A549 (cell line): Measurements from ENCODE around the gene SHANK2. TPM values are rescaled to one million over a fixed set of nuclear protein-coding genes. Genes with fewer than 3 reads are reported as not detected.

Experiments
- ATAC-seq, 2 experiments: fragments of 200-7000 bp in 1 of 2; fragments of >200 bp in 1 of 2; cut with Nextera tagmentation in 1 of 2; cut with Tn5 transposase in 1 of 2; 3 replicates each; pipeline versions ENCODE4 v1.8.0 to v1.9.1; 2018 to 2020; ENCODE audit warnings: mild to moderate bottlenecking in 1 of 2, moderate library complexity in 1 of 2
- CTCF ChIA-PET: fragments of 300-600 bp; sonication (Branson Sonifier 250); formaldehyde crosslinking; extraction: SDS; loops from one replicate; lab custom pipeline; 2021; ENCODE audit warnings: antibody characterized with exemption, inconsistent platforms; lab: Yijun Ruan, JAX
- POLR2A ChIA-PET: fragments of 350-600 bp; formaldehyde crosslinking; extraction: SDS; loops from one replicate; lab custom pipeline; 2021; ENCODE audit warnings: antibody characterized with exemption, inconsistent platforms; lab: Yijun Ruan, JAX
- DNase-seq, 2 experiments: peaks; one replicate each; pipeline versions ENCODE4 v3.0.0 to v3.0.0-alpha.2; 2011 to 2016; ENCODE audit warnings: low read depth in 1 of 2, low spot score in 1 of 2
- FAIRE-seq: peaks from 2 replicates; lab custom pipeline; 2011; peaks lifted over from hg19 to GRCh38; lab: Jason Lieb, UNC
- H3K27ac ChIP-seq, 2 experiments: fragments of >200 bp; sonication (Bioruptor Twin); formaldehyde crosslinking; 3 replicates each; pipeline ENCODE4 v1.5.1; 2016 to 2017
- H3K4me1 ChIP-seq: fragments of >200 bp; sonication (Bioruptor Twin); formaldehyde crosslinking; 3 replicates; pipeline ENCODE4 v1.6.1; 2016
- H3K4me2 ChIP-seq: fragments of >200 bp; sonication (Bioruptor Twin); formaldehyde crosslinking; 3 replicates; pipeline ENCODE4 v1.6.1; 2016
- H3K4me3 ChIP-seq: fragments of >200 bp; sonication (Bioruptor Twin); formaldehyde crosslinking; 3 replicates; pipeline ENCODE4 v1.5.1; 2016
- H3K9me3 ChIP-seq: fragments of >200 bp; sonication (Bioruptor Twin); formaldehyde crosslinking; 3 replicates; pipeline ENCODE4 v1.6.1; 2016
- BCL3 ChIP-seq: fragments of >200 bp; sonication (Bioruptor Twin); formaldehyde crosslinking; IDR thresholded peaks from 3 replicates; pipeline ENCODE4 v1.6.1; 2016
- BHLHE40 ChIP-seq: IDR thresholded peaks from 2 replicates; pipeline ENCODE4 v1.6.1; 2012; ENCODE audit warnings: low read depth, low read length, inconsistent platforms
- CBX2 ChIP-seq: fragments of 200-600 bp; sonication (generic); IDR thresholded peaks from 2 replicates; pipeline ENCODE4 v1.6.1; 2016; ENCODE audit warnings: low read depth, mild to moderate bottlenecking, borderline replicate concordance
- CEBPB ChIP-seq, 2 experiments: fragments of >200 bp in 1 of 2; sonication (Bioruptor Twin) in 1 of 2; formaldehyde crosslinking in 1 of 2; IDR thresholded peaks; 2 replicates each; pipeline ENCODE4 v1.6.1; 2012 to 2016
- EHMT2 ChIP-seq: fragments of 200-600 bp; sonication (generic); IDR thresholded peaks from 2 replicates; pipeline ENCODE4 v1.6.1; 2016; ENCODE audit warnings: antibody characterized with exemption, low read depth, mild to moderate bottlenecking, moderate library complexity
- EP300 ChIP-seq, 2 experiments: fragments of >200 bp; sonication (Bioruptor Twin); formaldehyde crosslinking; IDR thresholded peaks; 2 replicates in 1 of 2; 3 replicates in 1 of 2; pipeline ENCODE4 v1.6.1; 2016 to 2017
- ESRRA ChIP-seq: fragments of 150-350 bp; IDR thresholded peaks from 2 replicates; pipeline ENCODE4 v1.6.1; 2014; ENCODE audit warnings: mild to moderate bottlenecking, low read length, borderline replicate concordance
- HMGXB4 ChIP-seq: fragments of 250-450 bp; sonication (Bioruptor Pico); IDR thresholded peaks from 2 replicates; pipeline ENCODE4 v1.5.0; 2021; ENCODE audit warnings: mild to moderate bottlenecking, moderate library complexity, borderline replicate concordance
- HOXA7 ChIP-seq: fragments of 250-450 bp; sonication (Bioruptor Pico); IDR thresholded peaks from 2 replicates; pipeline ENCODE4 v1.5.0; 2020; ENCODE audit warnings: mild to moderate bottlenecking, moderate library complexity
- JUNB ChIP-seq: fragments of >200 bp; sonication (Bioruptor Twin); formaldehyde crosslinking; IDR thresholded peaks from 2 replicates; pipeline ENCODE4 v1.6.1; 2016
- KDM5A ChIP-seq: fragments of 200-600 bp; sonication (generic); IDR thresholded peaks from 2 replicates; pipeline ENCODE4 v1.6.1; 2016; ENCODE audit warnings: antibody characterized with exemption, mild to moderate bottlenecking
- MAZ ChIP-seq: fragments of 150-350 bp; IDR thresholded peaks from 2 replicates; pipeline ENCODE4 v1.6.1; 2014; ENCODE audit warnings: antibody characterized with exemption, low read depth, low read length, borderline replicate concordance
- MYC ChIP-seq: IDR thresholded peaks from 2 replicates; pipeline ENCODE4 v1.6.1; 2012; ENCODE audit warnings: mild to moderate bottlenecking, inconsistent platforms, low read length, improper control_type of control experiment, borderline replicate concordance
- NFE2L2 ChIP-seq: fragments of 150-350 bp; conservative IDR thresholded peaks from 2 replicates; pipeline ENCODE4 v1.6.1; 2014; ENCODE audit warnings: low read length
- NR3C1 ChIP-seq: fragments of >200 bp; sonication (Bioruptor Twin); formaldehyde crosslinking; IDR thresholded peaks from 3 replicates; pipeline ENCODE4 v1.6.1; 2017
- PHF8 ChIP-seq: fragments of 200-600 bp; sonication (generic); IDR thresholded peaks from 2 replicates; pipeline ENCODE4 v1.6.1; 2016; ENCODE audit warnings: low read depth, mild to moderate bottlenecking, antibody characterized with exemption, moderate library complexity, borderline replicate concordance
- POLR2AphosphoS2 ChIP-seq: conservative IDR thresholded peaks from 2 replicates; pipeline ENCODE4 v1.6.1; 2012; ENCODE audit warnings: low read length, improper control_type of control experiment, inconsistent platforms
- SREBF2 ChIP-seq: fragments of 450-650 bp; IDR thresholded peaks from 2 replicates; pipeline ENCODE4 v1.6.1; 2014; ENCODE audit warnings: mild to moderate bottlenecking, moderate library complexity
- TP53 ChIP-seq: fragments of 250-450 bp; sonication (Bioruptor Pico); IDR thresholded peaks from 2 replicates; pipeline ENCODE4 v1.5.0; 2021; ENCODE audit warnings: mild to moderate bottlenecking, moderate library complexity
- USF2 ChIP-seq: fragments of 450-650 bp; IDR thresholded peaks from 2 replicates; pipeline ENCODE4 v1.6.1; 2014; ENCODE audit warnings: antibody characterized with exemption
- WGBS: methylation state at CpG from one replicate; pipeline ENCODE4 v1.1.6; 2017; ENCODE audit errors: missing lambda C conversion rate; 5-methylcytosine and 5-hydroxymethylcytosine counted together
- polyA plus RNA-seq, 4 experiments: library from polyadenylated mRNA; depleted of rRNA in 3 of 4; stranded (reverse); fragments of >200 nt; fragmentation: RNase III in 1 of 4; extraction: RNeasy Plus Mini Kit Qiagen cat#74134 plus additional on column Dnase treatment in 1 of 4; gene quantifications; 2 replicates in 3 of 4; 3 replicates in 1 of 4; pipeline ENCODE4 v1.2.3, GENCODE V29; 2011 to 2017
- TF ChIP-seq, protein P1 (sequence below): fragments of >200 bp; sonication (Bioruptor Twin); formaldehyde crosslinking; IDR thresholded peaks from 3 replicates; pipeline ENCODE4 v1.5.1; 2016
- TF ChIP-seq, protein P2 (sequence below): IDR thresholded peaks from 2 replicates; pipeline ENCODE4 v1.6.1; 2012; ENCODE audit warnings: low read depth, borderline replicate concordance

Gene SHANK2
- polyA plus RNA-seq, 2 of the 4 experiments (the other 2 are of a cell fraction), result 5.3 to 7.6 TPM

- no peak overlapping the region for H3K4me3 ChIP-seq
- FAIRE-seq (no peak), ATAC-seq (no peak; a peak in 2 of 6 replicates), DNase-seq (no peak)
- TF ChIP-seq CEBPB (IDR thresholded peaks at IDR 0.05), result no peak
- no peak for TF ChIP-seq BCL3
- no peak for TF ChIP-seq CBX2
- TF ChIP-seq JUNB, result no peak
- WGBS, result 71% methylated on average over 10 of the region's 16 CpGs
- H3K4me1 ChIP-seq, result peaks cover 19% of the 10 kb centered on the region; the same call in 2 of the 3 replicates
- no peak overlapping the region for H3K27ac ChIP-seq
- ChIA-PET CTCF (interaction anchor here (0.6 kb wide), 1 partner anchor 1410 kb away, joined by 3 read pairs; no protein-coding TSS in a partner anchor), POLR2A (no interaction called here)
- H3K4me2 ChIP-seq, result no peak overlapping the region
- peaks cover 8% of the 10 kb centered on the region; the same call in 2 of the 3 replicates for H3K9me3 ChIP-seq
These were observed 48.1 kb downstream of the SHANK2 start for GRCh38 chr11:71204294-71204693.

DNA sequence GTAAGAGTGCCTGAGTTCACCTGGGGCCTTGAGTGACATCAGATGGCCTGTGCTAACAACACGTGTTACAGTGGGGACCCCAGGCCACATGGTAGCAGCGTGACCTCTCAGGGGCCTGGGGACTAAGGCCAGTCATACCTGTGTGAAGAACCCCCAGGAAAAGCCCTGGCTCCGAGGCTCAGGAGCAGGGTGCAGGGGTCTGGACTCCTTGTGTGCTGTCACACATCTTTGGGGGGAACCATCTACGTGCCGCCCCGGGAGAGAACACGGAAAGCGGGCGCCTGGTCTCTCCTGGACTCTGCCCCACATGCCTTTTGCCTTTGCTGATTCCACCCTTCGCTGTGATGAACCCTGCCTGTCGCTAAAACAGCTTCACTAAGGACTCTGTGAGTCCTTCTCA lies 48.7 kb downstream of the SHANK2 start:
- Histone ChIP-seq H3K4me2 (no peak overlapping the region), H3K4me1 (peaks cover 19% of the 10 kb centered on the region; the same call in 2 of the 3 replicates), H3K27ac (no peak overlapping the region), H3K4me3 (no peak overlapping the region), H3K9me3 (0 out of 3 replicates have a peak, but pooled peaks cover 3% of the 10 kb centered on the region)
- no peak for DNase-seq
- 90% methylated on average over 8 of the region's 11 CpGs for WGBS
- POLR2A ChIA-PET, result no interaction called here
- CTCF ChIA-PET, result no interaction called here
- TF ChIP-seq PHF8 (no peak), CEBPB (IDR thresholded peaks at IDR 0.05) (no peak), EHMT2 (no peak), HMGXB4 (CRISPR knock-in tag) (no peak), KDM5A (no peak), MAZ (no peak), SREBF2 (no peak), NR3C1 (no peak), USF2 (no peak), BHLHE40 (no peak), EP300 (IDR thresholded peaks at IDR 0.05) (no peak), HOXA7 (CRISPR knock-in tag) (no peak), MYC (no peak), NFE2L2 (no peak), POLR2AphosphoS2 (no peak), ESRRA (no peak), TP53 (no peak)
- TF ChIP-seq, protein P1, sequence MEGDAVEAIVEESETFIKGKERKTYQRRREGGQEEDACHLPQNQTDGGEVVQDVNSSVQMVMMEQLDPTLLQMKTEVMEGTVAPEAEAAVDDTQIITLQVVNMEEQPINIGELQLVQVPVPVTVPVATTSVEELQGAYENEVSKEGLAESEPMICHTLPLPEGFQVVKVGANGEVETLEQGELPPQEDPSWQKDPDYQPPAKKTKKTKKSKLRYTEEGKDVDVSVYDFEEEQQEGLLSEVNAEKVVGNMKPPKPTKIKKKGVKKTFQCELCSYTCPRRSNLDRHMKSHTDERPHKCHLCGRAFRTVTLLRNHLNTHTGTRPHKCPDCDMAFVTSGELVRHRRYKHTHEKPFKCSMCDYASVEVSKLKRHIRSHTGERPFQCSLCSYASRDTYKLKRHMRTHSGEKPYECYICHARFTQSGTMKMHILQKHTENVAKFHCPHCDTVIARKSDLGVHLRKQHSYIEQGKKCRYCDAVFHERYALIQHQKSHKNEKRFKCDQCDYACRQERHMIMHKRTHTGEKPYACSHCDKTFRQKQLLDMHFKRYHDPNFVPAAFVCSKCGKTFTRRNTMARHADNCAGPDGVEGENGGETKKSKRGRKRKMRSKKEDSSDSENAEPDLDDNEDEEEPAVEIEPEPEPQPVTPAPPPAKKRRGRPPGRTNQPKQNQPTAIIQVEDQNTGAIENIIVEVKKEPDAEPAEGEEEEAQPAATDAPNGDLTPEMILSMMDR, result no peak
- TF ChIP-seq, protein P2, sequence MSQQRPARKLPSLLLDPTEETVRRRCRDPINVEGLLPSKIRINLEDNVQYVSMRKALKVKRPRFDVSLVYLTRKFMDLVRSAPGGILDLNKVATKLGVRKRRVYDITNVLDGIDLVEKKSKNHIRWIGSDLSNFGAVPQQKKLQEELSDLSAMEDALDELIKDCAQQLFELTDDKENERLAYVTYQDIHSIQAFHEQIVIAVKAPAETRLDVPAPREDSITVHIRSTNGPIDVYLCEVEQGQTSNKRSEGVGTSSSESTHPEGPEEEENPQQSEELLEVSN, result no peak
- no peak for ATAC-seq
- FAIRE-seq, result no peak
